Measurements from ENCODE around the gene ARHGEF37. TPM values are rescaled to one million over a fixed set of nuclear protein-coding genes. Genes with fewer than 3 reads are reported as not detected.
A peak's percentile ranks its signal among the peaks of the same experiment; 100 is the strongest.
"Not testable (repeated sequence)": the region's sequence is repeated elsewhere in the genome, so short reads cannot be mapped to it uniquely, and the experiment has no call there.

Gene ARHGEF37
- total and polyA plus RNA-seq, 4 donors, result 2.2 to 9.1 (median 3.7) TPM

DNA sequence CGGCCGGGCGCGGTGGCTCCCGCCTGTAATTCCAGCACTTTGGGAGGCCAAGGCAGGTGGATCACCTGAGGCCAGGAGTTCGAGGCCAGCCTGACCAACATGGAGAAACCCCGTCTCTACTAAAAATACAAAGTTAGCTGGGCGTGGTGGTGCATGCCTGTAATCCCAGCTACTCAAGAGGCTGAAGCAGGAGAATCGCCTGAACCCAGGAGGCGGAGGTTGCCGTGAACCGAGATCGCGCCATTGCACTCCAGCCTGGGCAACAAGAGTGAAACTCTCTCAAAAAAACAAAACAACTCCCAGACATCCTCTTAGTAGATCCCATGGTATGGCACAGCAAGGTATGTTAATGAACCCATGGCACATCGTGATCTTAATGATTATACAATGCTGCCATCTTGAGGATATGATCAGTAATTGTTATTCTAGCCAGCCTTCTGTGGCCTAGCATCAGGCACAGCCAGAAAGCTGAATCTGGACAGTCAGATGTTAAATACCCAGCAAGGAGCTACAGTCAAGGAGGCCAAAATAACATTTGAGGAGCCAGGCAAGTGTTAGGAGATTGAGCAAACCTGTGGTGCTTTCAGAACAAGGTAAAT, 16.7 kb upstream of the ARHGEF37 start:
- not testable (repeated sequence) for H3K27ac ChIP-seq (ENCODE audit: low read depth in 1 of 2, low read length in 1 of 2); H3K27me3 ChIP-seq (ENCODE audit: control insufficient read depth in 3 of 3, insufficient read depth in 3 of 3, low read length in 2 of 3); H3K9me3 ChIP-seq (ENCODE audit: control insufficient read depth in 4 of 4, insufficient read depth in 3 of 4, low read length in 3 of 4); H3K36me3 ChIP-seq (ENCODE audit: control insufficient read depth in 4 of 4, insufficient read depth in 4 of 4, low read length in 4 of 4); H3K9ac ChIP-seq (ENCODE audit: insufficient read depth in 1 of 2, low read length in 2 of 2); H3K4me3 ChIP-seq
- TF ChIP-seq, protein P1, sequence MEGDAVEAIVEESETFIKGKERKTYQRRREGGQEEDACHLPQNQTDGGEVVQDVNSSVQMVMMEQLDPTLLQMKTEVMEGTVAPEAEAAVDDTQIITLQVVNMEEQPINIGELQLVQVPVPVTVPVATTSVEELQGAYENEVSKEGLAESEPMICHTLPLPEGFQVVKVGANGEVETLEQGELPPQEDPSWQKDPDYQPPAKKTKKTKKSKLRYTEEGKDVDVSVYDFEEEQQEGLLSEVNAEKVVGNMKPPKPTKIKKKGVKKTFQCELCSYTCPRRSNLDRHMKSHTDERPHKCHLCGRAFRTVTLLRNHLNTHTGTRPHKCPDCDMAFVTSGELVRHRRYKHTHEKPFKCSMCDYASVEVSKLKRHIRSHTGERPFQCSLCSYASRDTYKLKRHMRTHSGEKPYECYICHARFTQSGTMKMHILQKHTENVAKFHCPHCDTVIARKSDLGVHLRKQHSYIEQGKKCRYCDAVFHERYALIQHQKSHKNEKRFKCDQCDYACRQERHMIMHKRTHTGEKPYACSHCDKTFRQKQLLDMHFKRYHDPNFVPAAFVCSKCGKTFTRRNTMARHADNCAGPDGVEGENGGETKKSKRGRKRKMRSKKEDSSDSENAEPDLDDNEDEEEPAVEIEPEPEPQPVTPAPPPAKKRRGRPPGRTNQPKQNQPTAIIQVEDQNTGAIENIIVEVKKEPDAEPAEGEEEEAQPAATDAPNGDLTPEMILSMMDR (IDR thresholded peaks at IDR 0.05; ENCODE audit: control extremely low read depth, extremely low read depth), result peak; percentile 81
- ATAC-seq (ENCODE audit: insufficient read depth, low FRiP score) (peak; percentile 90), DNase-seq (peak; percentile 37 to 87 (median 85))
- H3K4me1 ChIP-seq (ENCODE audit: control insufficient read depth in 5 of 5, insufficient read depth in 5 of 5, low read length in 5 of 5), result peaks cover 3 to 29% (median 19%) of the 10 kb centered on the region in 5 donors
- 49 to 55% methylated on average over 15 of the region's 15 CpGs for WGBS, 2 donors

DNA sequence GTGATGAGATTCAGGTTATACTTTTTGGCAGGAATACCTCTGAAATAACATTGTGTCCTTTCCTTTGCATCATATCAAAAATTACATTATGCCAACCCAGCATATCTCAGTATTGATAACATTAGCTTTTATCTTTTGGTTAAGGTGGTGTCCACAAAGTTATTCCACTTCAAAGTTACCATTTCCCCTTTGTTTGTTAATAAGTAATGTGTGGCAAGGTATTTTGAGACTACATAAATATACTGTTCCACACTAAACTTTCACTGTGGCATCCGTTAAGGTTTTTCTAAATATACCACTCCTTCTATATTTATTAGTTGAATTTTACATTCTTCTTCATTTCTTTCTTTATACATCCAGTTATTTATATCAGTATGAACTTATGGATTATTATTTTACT, 14.1 kb upstream of the ARHGEF37 start:
- ATAC-seq (ENCODE audit: insufficient read depth, low FRiP score), result no peak
- 81 to 91% methylated on average over 1 of the region's 1 CpG for WGBS, 2 donors

DNA sequence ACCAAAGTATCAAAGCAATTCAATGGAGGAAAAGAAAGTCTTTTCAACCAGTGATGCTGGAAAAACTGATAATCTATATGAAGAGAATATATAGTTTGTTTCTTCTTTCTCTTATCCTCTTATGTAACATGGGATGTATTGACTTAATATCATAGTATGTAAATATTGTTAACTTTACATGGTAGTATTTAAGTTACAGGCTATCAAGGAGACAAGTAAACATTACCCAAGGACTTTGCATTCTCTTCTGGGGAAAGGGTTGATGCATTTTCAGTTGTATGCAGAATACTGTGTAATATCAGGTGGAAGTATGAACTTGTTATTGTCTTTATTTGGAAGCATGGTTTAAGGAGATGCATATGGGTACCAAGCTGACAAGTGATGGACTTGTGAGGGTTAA, 9.1 kb upstream of the ARHGEF37 start:
- no peak overlapping the region for H3K4me3 ChIP-seq
- DNase-seq, result no peak
- TF ChIP-seq, protein P1 (IDR thresholded peaks at IDR 0.05; ENCODE audit: control extremely low read depth, extremely low read depth), result no peak
- H3K27ac ChIP-seq (ENCODE audit: low read depth in 1 of 2, low read length in 1 of 2), result no peak overlapping the region
- no peak for ATAC-seq (ENCODE audit: insufficient read depth, low FRiP score)
- H3K4me1 ChIP-seq (ENCODE audit: control insufficient read depth in 5 of 5, insufficient read depth in 5 of 5, low read length in 5 of 5), result peaks cover 0 to 2% (median 0%) of the 10 kb centered on the region in 5 donors
- H3K36me3 ChIP-seq (ENCODE audit: control insufficient read depth in 4 of 4, insufficient read depth in 4 of 4, low read length in 4 of 4), result no peaks in the 10 kb centered on the region
- no peaks in the 10 kb centered on the region for H3K9me3 ChIP-seq (ENCODE audit: control insufficient read depth in 4 of 4, insufficient read depth in 3 of 4, low read length in 3 of 4)
- no peak overlapping the region for H3K9ac ChIP-seq (ENCODE audit: insufficient read depth in 1 of 2, low read length in 2 of 2)
- H3K27me3 ChIP-seq (ENCODE audit: control insufficient read depth in 3 of 3, insufficient read depth in 3 of 3, low read length in 2 of 3), result no peaks in the 10 kb centered on the region

More for the DNA sequence above, 14.1 kb upstream of the ARHGEF37 start:
- Histone ChIP-seq H3K4me3 (no peak overlapping the region), H3K4me1 (ENCODE audit: control insufficient read depth in 5 of 5, insufficient read depth in 5 of 5, low read length in 5 of 5) (peaks cover 3 to 14% (median 11%) of the 10 kb centered on the region in 5 donors), H3K27ac (ENCODE audit: low read depth in 1 of 2, low read length in 1 of 2) (no peak overlapping the region), H3K9me3 (ENCODE audit: control insufficient read depth in 4 of 4, insufficient read depth in 3 of 4, low read length in 3 of 4) (no peaks in the 10 kb centered on the region), H3K9ac (ENCODE audit: insufficient read depth in 1 of 2, low read length in 2 of 2) (no peak overlapping the region), H3K27me3 (ENCODE audit: control insufficient read depth in 3 of 3, insufficient read depth in 3 of 3, low read length in 2 of 3) (no peaks in the 10 kb centered on the region), H3K36me3 (ENCODE audit: control insufficient read depth in 4 of 4, insufficient read depth in 4 of 4, low read length in 4 of 4) (no peaks in the 10 kb centered on the region)
- TF ChIP-seq, protein P1 (IDR thresholded peaks at IDR 0.05; ENCODE audit: control extremely low read depth, extremely low read depth), result no peak
- no peak for DNase-seq
